Natural killer cell treated with Interleukin-12 subunit alpha and Interleukin-12 subunit beta and Interleukin-15 and Interleukin-18, amount 100 ng/mL, for 72 hours (primary cell): ENCODE data around the gene FOXI2. TPM values are rescaled to one million over a fixed set of nuclear protein-coding genes. Genes with fewer than 3 reads are reported as not detected.

ENCODE experiments used
- ATAC-seq, 2 donors: fragments of 150-1000 bp; cut with Tn5 transposase in 1 of 2; sonication (Bioruptor Pico), chemical (Tn5 transposase) in 1 of 2; 2 replicates each; pipeline ENCODE4 v1.10.0; 2021
- DNase-seq: peaks from one replicate; pipeline ENCODE4 v3.0.0; 2022; ENCODE audit warnings: low spot score
- H3K27ac Mint-ChIP-seq, 2 donors: 1 replicate in 1 of 2; 2 replicates in 1 of 2; pipeline ENCODE4 v1.8.0; 2022; ENCODE audit warnings: mixed read lengths in 2 of 2, mild to moderate bottlenecking in 1 of 2, moderate library complexity in 1 of 2
- H3K27me3 Mint-ChIP-seq, 2 donors: 1 replicate in 1 of 2; 2 replicates in 1 of 2; pipeline ENCODE4 v1.8.0; 2022; ENCODE audit warnings: mixed read lengths in 2 of 2
- H3K36me3 Mint-ChIP-seq: one replicate; pipeline ENCODE4 v1.8.0; 2022; ENCODE audit warnings: mixed read lengths
- H3K4me1 Mint-ChIP-seq, 2 donors: 1 replicate in 1 of 2; 2 replicates in 1 of 2; pipeline ENCODE4 v1.8.0; 2022; ENCODE audit warnings: low read depth in 2 of 2, mixed read lengths in 2 of 2, mild to moderate bottlenecking in 1 of 2
- H3K4me3 Mint-ChIP-seq: one replicate; pipeline ENCODE4 v1.8.0; 2022; ENCODE audit warnings: mixed read lengths
- H3K9me3 Mint-ChIP-seq: 2 replicates; pipeline ENCODE4 v1.8.0; 2022; ENCODE audit warnings: mixed read lengths
- total RNA-seq, 2 donors: library from RNA; stranded (reverse); gene quantifications; one replicate each; pipeline ENCODE4 v1.2.3, GENCODE V29; 2022

FOXI2 gene
- total RNA-seq = not detected

- Mint-ChIP-seq H3K27ac (no peak within 1 kb of the TSS), H3K9me3 (no peaks in the 10 kb centered on the region), H3K27me3 (peaks cover 20 to 22% of the 10 kb centered on the region in 2 donors), H3K4me3 (no peak within 1 kb of the TSS), H3K36me3 (peaks cover 5% of the 10 kb centered on the region), H3K4me1 (no peaks in the 10 kb centered on the region)
- ATAC-seq = no peak
- no peak for DNase-seq
Observed at GRCh38 chr10:127736915-127737562, at the start of gene FOXI2. TSS of gene FOXI2 (plus strand) at chr10:127737185. CDS start at chr10:127737274, 89 bp downstream.

DNA sequence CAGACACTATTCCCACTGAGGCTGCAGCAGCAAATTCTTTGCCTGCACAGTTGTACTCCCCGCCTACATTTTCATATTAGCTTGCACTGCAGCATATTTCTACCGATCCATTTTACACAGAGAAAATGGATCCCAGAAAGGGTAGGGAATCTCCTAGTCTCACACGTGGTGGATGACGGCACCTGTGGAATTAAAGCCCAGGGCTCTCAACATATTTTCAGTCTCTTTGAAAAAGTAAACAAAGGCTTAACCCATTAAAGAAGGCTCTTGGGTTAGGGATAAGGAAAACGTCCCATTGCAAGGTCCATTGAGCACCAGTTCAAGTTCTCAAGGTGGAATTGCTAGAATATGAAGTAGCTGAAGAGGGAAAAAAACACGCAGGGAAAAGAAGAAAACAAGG lies 49.4 kb upstream of the FOXI2 start:
- H3K27me3 Mint-ChIP-seq = peaks cover 8 to 19% of the 10 kb centered on the region in 2 donors
- no peak for DNase-seq
- no peak overlapping the region for H3K4me3 Mint-ChIP-seq
- no peak overlapping the region for H3K27ac Mint-ChIP-seq
- no peaks in the 10 kb centered on the region for H3K36me3 Mint-ChIP-seq
- ATAC-seq = no peak
- no peaks in the 10 kb centered on the region for H3K9me3 Mint-ChIP-seq
- H3K4me1 Mint-ChIP-seq = no peaks in the 10 kb centered on the region

DNA sequence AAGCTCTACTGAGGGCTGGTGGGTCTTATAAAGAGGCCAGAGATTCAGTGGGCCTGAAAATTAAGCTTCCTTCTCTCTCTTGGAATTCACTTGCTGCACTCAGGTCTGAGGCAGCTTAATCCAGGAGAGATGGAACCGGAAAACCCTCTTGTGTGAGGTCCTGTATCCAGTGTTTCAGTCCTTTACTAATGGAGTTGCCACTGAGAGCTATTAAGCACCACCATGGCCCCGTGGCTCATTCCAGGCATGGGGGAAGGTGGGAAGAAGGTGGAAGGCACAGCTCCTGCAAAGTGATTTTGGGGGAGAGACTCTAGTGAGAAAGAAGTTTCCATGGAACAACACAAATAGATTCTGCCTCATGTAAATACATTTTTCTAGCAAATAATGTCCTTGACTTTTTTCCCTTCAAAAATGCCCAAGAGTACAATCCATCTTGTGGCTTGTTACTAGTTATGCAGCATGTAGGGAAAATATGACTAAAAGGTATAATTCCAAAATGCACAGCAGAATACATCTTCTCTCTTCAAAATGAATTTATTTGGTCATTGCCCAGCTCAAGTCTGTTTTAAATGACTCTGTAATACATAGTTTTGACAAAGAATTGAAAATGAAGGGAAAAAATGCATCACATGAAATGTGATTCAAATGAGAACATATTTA lies 46.7 kb upstream of the FOXI2 start:
- Mint-ChIP-seq H3K27ac (no peak overlapping the region), H3K4me3 (no peak overlapping the region), H3K9me3 (no peaks in the 10 kb centered on the region), H3K4me1 (no peaks in the 10 kb centered on the region), H3K36me3 (no peaks in the 10 kb centered on the region), H3K27me3 (peaks cover 7 to 21% of the 10 kb centered on the region in 2 donors)
- no peak for ATAC-seq
- no peak for DNase-seq

DNA sequence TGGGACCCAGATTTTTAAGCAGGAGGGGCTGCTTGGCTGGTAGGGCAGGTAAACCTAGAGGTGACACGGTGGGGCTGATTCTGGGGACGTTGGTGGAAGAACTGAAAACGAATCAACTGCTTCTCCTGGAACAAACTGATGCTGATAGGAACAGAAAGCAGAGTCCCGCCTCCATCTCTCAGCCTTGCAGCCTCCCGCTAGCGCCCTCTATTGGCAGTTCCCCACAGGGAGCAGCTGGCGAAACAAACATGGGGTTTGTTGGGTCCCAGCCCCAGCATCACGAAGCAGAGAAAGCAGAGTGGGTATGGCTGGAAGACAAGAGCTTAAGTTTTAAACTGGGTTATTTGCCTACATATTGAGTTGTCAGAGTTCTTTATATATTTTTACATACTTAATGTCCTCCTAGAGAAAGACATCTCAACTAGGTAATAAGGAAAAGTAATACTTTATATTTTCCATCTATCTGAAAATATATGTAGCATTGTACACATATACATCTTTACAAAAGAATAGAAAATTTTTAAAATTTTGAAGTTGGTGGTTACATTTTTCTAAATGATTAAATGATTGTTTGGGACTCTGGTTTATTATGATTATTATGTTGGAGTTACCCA lies 42.3 kb upstream of the FOXI2 start:
- DNase-seq (no peak), ATAC-seq (no peak)
- Mint-ChIP-seq H3K27me3 (peaks cover 7 to 21% of the 10 kb centered on the region in 2 donors), H3K4me3 (no peak overlapping the region), H3K4me1 (no peaks in the 10 kb centered on the region), H3K9me3 (no peaks in the 10 kb centered on the region), H3K36me3 (no peaks in the 10 kb centered on the region), H3K27ac (no peak overlapping the region)

DNA sequence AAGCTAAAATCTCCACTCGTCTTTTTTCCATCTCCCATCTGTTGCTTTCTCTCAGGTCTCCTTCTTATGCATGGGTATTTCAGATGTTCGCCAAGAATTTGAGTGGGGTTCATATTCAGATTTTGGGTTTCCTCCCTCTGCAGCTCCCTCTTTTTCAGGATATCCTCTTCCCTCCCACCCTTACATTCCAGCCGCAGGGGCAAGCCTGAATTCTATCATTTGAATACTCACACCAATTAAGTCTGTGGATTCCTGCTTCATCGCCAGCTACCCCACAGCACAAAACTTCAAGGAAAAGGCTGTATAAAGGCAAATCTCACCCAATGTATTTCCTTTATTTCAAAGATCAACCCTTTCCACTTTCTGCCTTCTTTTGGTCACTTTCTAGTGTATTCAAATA lies 41.6 kb upstream of the FOXI2 start:
- no peak overlapping the region for H3K27ac Mint-ChIP-seq
- no peaks in the 10 kb centered on the region for H3K36me3 Mint-ChIP-seq
- no peaks in the 10 kb centered on the region for H3K4me1 Mint-ChIP-seq
- peaks cover 7 to 21% of the 10 kb centered on the region in 2 donors for H3K27me3 Mint-ChIP-seq
- DNase-seq = no peak
- H3K4me3 Mint-ChIP-seq = no peak overlapping the region
- H3K9me3 Mint-ChIP-seq = no peaks in the 10 kb centered on the region
- ATAC-seq = no peak

GRCh38 chr10:127698886-127699285 lies 38.1 kb upstream of the FOXI2 start:
- Mint-ChIP-seq H3K4me1 (no peaks in the 10 kb centered on the region), H3K9me3 (no peaks in the 10 kb centered on the region), H3K36me3 (no peaks in the 10 kb centered on the region), H3K27me3 (peaks cover 10 to 20% of the 10 kb centered on the region in 2 donors), H3K27ac (no peak overlapping the region), H3K4me3 (no peak overlapping the region)
- no peak for ATAC-seq
- DNase-seq = no peak

GRCh38 chr10:127699311-127699710 lies 37.7 kb upstream of the FOXI2 start:
- no peak overlapping the region for H3K27ac Mint-ChIP-seq
- no peaks in the 10 kb centered on the region for H3K9me3 Mint-ChIP-seq
- no peaks in the 10 kb centered on the region for H3K36me3 Mint-ChIP-seq
- H3K27me3 Mint-ChIP-seq = peaks cover 10 to 17% of the 10 kb centered on the region in 2 donors
- ATAC-seq = no peak
- DNase-seq = no peak
- no peak overlapping the region for H3K4me3 Mint-ChIP-seq
- H3K4me1 Mint-ChIP-seq = no peaks in the 10 kb centered on the region

GRCh38 chr10:127702271-127702670 lies 34.7 kb upstream of the FOXI2 start:
- no peak overlapping the region for H3K27ac Mint-ChIP-seq
- H3K4me3 Mint-ChIP-seq = no peak overlapping the region
- H3K36me3 Mint-ChIP-seq = no peaks in the 10 kb centered on the region
- peaks cover 3% of the 10 kb centered on the region for H3K9me3 Mint-ChIP-seq
- no peaks in the 10 kb centered on the region for H3K4me1 Mint-ChIP-seq
- no peak for DNase-seq
- H3K27me3 Mint-ChIP-seq = peaks cover 22 to 32% of the 10 kb centered on the region in 2 donors
- no peak for ATAC-seq

DNA sequence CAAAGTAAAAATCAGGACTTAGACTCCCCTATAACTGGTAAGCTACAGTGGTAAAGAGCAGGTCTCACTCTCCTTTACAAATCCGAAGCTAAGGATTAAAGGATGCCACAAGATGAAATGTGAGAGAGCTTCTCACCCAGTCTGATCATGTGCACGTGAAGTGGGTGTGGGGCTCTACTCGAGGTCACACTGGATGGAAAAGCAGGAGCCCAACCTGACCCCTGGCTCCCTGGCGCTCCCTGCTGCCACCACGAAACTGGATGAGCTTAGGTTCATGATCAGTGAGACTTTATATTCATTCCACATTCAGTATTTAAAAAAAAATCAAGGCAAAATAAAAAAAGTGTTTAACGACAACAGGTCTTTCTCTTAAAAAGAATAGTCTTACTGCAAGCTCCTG lies 21.7 kb upstream of the FOXI2 start:
- DNase-seq (no peak), ATAC-seq (no peak)
- Mint-ChIP-seq H3K9me3 (no peaks in the 10 kb centered on the region), H3K36me3 (no peaks in the 10 kb centered on the region), H3K4me1 (no peaks in the 10 kb centered on the region), H3K27me3 (peaks cover 2 to 3% of the 10 kb centered on the region in 2 donors), H3K27ac (no peak overlapping the region), H3K4me3 (no peak overlapping the region)

DNA sequence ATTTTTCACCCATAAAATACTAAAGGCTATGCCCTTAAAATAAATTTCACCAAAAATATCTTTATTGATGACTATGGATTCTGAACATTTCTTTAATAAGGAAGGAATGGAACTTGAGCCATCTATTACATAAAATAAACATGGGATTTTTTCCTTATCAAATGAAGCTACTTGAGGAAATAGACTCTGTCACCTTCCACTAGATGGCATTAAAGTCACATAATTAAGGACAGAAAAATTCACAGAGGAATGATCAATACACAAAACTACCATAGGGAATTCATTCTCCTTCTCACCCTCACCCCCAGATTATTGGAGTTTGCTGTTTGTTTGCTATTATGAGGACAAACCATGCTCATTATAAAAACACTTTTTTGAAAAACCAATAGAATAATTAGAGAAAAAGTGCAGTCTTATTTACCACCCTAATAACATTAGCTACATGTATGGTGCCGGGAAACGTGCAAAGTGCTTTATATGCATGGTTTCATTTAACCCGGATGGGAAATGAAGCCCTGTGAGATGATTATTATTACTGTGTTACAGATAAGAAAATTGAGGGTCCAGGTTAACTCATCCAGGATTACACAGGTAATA lies 21.1 kb upstream of the FOXI2 start:
- no peaks in the 10 kb centered on the region for H3K4me1 Mint-ChIP-seq
- peaks cover 0 to 2% of the 10 kb centered on the region in 2 donors for H3K27me3 Mint-ChIP-seq
- no peaks in the 10 kb centered on the region for H3K36me3 Mint-ChIP-seq
- DNase-seq = no peak
- no peak overlapping the region for H3K4me3 Mint-ChIP-seq
- no peak for ATAC-seq
- H3K27ac Mint-ChIP-seq = no peak overlapping the region
- H3K9me3 Mint-ChIP-seq = no peaks in the 10 kb centered on the region

GRCh38 chr10:127720142-127720541 lies 16.8 kb upstream of the FOXI2 start:
- H3K9me3 Mint-ChIP-seq = peaks cover 2% of the 10 kb centered on the region
- H3K36me3 Mint-ChIP-seq = no peaks in the 10 kb centered on the region
- no peaks in the 10 kb centered on the region for H3K4me1 Mint-ChIP-seq
- no peak overlapping the region for H3K4me3 Mint-ChIP-seq
- H3K27me3 Mint-ChIP-seq = peaks cover 26 to 29% of the 10 kb centered on the region in 2 donors
- ATAC-seq = no peak
- no peak overlapping the region for H3K27ac Mint-ChIP-seq
- DNase-seq = no peak

DNA sequence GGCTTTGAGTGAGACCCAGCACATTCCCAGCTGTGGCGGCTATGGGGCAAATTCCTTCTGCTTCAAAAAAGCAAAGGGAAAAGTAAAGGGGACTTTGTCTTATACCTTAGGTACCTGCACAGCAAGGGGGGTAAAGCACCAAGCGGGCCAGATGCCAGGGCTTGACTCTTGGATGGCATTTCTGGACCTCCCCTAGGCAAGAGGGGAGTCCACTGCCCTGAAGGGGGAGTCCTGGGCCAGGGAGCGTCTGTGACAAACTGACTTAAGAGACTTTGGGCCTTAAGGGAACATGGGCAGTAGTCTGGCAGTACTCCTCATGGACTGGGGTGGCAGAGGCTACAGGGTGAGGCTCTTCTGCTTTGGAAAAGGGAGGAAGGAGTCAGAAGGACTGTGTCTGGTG lies 16.1 kb upstream of the FOXI2 start:
- DNase-seq (no peak), ATAC-seq (no peak)
- H3K4me3 Mint-ChIP-seq = no peak overlapping the region
- H3K9me3 Mint-ChIP-seq = peaks cover 2% of the 10 kb centered on the region
- peaks cover 31 to 36% of the 10 kb centered on the region in 2 donors for H3K27me3 Mint-ChIP-seq
- H3K36me3 Mint-ChIP-seq = no peaks in the 10 kb centered on the region
- no peaks in the 10 kb centered on the region for H3K4me1 Mint-ChIP-seq
- no peak overlapping the region for H3K27ac Mint-ChIP-seq

DNA sequence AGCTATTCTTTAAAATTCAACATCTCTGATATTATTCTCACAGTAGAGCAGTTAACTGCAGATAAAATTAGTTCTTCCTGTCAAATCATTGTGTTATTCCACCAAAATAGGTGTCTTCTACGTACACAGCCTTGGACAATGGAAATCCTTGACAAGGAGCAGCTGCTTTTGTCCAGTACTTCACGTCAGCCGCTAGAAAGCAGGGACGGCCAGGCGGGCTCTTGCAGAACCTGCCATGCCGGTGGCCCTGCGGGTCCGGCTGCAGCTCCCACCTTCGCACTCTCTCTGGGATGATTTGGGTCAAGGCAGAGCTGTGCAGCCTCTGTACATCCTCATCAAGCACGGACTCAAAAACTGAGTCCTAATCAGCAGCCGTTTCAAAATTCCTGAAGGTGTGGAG lies 2.2 kb upstream of the FOXI2 start:
- DNase-seq (no peak), ATAC-seq (no peak)
- no peaks in the 10 kb centered on the region for H3K4me1 Mint-ChIP-seq
- no peak overlapping the region for H3K4me3 Mint-ChIP-seq
- peaks cover 22 to 23% of the 10 kb centered on the region in 2 donors for H3K27me3 Mint-ChIP-seq
- peaks cover 5% of the 10 kb centered on the region for H3K36me3 Mint-ChIP-seq
- no peak overlapping the region for H3K27ac Mint-ChIP-seq
- H3K9me3 Mint-ChIP-seq = no peaks in the 10 kb centered on the region

- H3K27me3 Mint-ChIP-seq = peaks cover 20 to 22% of the 10 kb centered on the region in 2 donors
- peaks cover 5% of the 10 kb centered on the region for H3K36me3 Mint-ChIP-seq
- H3K4me1 Mint-ChIP-seq = no peaks in the 10 kb centered on the region
- no peak overlapping the region for H3K4me3 Mint-ChIP-seq
- H3K27ac Mint-ChIP-seq = no peak overlapping the region
- DNase-seq (no peak), ATAC-seq (no peak)
- no peaks in the 10 kb centered on the region for H3K9me3 Mint-ChIP-seq
Observed at GRCh38 chr10:127735156-127735555, 1.8 kb upstream of the FOXI2 start.
